CD4-positive, alpha-beta T cell treated with Interleukin-15 for 4 hours (primary cell): ENCODE measurements around the gene ACP7.

Experiments
- DNase-seq: peaks from one replicate; pipeline ENCODE4 v3.0.0-alpha.2; 2020; ENCODE audit warnings: low spot score

Gene ACP7

GRCh38 chr19:39148939-39149529, 64.9 kb downstream of the ACP7 start:
- DNase-seq: no peak

DNA sequence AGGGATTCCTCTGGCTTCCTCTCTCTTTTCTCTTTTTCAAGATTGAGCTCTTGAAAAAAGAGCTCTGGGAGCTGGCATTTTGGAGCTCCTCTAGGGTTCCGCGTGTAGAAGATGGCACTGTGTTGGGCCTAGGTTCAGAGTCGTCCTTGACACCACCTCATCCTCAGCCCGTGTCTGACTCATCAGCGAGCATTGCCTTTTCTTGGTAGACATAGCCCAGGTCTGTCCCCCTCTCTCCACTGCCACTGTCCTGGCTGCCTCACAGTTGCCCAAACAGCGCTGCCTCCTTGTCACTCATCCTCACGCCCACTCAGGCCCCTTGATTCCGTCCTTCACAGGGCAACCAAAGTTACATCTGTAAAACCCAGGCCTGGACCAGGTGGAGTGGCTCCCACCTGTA, 66.1 kb downstream of the ACP7 start:
- no peak for DNase-seq

DNA sequence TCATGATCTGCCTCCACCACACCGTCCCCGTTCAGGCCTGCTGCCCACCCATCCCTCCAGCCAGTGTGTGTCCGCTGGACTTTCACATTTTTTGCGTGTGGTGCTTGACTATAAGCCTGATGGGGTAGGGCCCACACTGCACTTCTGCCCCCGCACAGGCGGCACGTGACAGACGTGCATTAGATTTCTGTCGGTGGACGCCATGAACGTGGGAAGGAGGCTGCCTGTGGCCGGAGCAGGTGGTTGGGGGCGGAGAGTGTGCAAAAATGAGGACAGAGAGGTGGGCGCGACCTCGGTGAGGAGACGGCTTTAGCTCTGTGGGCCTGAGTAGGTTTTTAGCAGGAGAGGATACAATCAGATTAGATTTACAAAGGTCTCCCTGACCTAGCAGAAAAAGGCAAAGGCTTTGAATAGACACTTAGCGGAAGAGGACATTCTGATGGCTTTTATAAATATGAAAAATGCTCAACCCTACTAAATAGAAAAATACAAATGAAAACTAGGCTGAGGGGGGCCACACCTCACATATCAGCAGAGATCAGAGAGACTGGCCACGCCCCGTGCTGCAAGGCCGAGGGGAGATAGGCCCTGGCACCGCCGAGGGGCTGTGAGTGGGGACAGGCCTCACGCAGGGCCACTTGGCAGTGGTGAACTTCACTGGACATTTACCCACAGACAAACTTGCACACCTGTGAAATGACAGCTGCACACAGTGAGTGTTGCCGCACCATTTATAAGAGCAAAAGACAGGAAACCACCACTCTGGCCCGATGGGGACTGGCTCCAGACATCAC, 66.8 kb downstream of the ACP7 start:
- no peak for DNase-seq

DNA sequence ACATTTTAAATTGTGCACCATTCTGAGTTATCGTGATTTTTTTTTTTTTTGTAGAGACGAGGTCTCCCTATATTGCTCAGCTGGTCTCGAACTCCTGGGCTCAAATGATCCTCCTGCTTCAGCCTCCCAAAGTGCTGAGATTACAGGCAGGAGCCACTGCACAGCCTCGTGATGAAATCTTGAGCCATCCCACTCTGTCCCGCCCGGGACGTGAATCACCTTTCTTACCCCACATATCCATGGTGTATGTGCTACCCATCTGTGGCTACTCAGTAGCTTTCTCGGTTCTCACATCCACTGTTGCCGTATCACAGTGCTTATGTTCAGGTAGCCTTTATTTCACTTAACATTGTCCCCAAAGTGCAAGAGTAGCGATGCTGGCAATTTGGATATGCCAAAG, 67.9 kb downstream of the ACP7 start:
- DNase-seq: no peak

- no peak for DNase-seq
These were observed 70.0 kb downstream of the ACP7 start for GRCh38 chr19:39154100-39154628.

DNA sequence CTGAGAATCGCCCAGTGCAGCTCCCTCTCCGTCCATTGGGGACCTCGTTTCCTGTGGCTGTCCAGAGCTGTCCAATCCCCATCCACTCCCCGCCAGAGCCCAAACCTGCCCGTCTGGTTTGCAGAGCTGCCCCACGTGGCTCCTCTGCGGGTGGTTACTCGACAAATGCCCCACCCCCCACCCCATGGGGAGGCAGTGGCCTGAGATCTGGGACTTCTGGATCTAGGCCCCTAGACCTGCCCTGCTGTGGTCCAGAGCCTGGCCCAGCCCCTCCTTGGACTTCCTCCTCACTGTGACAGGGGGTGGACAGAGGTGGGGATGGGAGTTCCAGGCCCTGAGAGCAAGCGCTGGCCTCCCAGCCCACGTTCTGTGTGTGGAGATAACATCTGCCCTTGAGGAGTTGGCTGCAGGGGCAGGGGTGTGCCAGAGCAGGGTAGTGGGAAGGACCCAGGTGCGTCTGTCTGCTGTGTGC, 70.5 kb downstream of the ACP7 start:
- DNase-seq: no peak

GRCh38 chr19:39155114-39155700, 71.0 kb downstream of the ACP7 start:
- DNase-seq: no peak

DNA sequence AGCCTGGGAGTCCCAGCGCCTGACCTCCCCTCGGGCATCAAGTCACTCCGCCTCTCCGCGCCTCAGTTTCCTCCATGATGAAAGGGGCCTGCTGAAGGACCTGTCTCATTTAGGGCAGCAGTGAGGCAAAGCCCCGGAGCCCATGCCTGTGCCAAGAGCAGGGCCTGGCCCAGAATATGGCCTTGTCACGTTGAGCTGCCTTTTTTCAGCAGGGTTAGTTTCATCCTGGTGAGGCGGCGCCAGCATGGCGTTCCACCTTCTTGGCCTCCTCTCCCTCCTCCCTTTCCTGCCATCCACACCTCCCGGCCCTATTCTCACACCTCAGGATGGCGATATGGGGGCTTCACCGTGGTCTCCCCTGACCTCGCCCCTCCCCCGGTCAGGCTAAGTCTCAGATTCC, 71.6 kb downstream of the ACP7 start:
- no peak for DNase-seq

DNA sequence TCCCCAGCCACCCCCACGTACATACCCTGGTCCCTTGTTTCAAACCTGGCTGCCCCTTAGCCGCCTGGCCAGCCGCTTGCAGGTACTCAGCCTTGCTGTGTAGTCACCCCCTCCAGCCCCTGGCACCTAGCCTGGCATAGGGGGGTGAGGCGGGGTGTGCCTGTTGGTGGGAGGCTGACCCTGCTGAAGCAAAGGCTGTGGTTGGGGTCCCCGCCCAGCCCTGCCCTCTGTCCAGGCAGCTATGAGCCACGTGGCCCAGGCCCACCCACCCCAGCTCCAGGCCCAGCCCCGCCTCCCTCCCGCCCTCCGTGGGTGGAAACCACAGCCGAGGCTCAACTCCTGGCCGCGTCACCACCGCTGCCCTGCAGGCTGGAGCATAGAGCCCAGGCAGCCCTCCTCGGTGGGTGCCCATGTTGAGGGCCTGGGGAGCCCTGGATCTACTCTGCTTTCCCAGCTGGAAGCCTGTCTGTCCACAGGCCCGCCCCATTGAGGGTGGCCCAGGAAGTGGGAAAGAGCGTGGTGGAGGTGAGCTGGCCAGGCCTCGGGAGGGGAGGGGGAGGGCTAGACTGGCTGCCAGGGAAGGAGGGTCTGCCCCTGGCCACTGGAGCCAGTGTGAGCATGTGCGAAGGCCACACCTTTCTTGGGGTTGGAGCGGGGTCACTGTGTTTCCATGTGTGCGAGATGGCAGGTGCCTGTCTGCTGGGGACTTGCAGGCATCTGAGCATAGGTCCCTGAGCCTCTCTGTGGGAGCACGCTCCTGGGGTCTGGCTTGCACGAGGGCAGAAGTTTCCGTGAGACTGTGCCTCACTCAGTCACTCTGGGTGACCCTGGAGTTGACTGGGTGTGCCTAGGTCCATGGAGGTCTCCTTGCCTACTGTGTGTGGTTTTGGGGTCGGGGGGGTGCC, 72.4 kb downstream of the ACP7 start:
- no peak for DNase-seq

- no peak for DNase-seq
These were observed 73.3 kb downstream of the ACP7 start for GRCh38 chr19:39157275-39157996.

DNA sequence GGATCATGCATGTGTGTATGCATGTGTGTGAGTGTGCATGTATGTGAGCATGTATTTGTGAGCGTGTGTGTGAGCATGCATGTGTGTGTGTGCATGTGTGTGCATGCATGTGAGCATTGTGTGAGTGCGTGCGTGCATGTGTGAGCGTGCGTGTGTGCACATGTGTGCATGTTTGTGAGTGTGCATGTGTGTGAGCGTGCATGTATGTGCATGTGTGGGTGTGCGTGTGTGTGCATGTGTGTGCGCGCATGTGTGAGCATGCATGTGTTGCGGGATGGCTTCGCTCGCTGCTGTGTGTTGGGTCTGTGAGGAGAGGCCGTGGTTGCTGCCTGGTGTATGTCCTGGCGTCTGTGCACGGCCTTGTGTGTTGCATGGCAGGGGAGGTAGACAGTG, 73.8 kb downstream of the ACP7 start:
- no peak for DNase-seq

DNA sequence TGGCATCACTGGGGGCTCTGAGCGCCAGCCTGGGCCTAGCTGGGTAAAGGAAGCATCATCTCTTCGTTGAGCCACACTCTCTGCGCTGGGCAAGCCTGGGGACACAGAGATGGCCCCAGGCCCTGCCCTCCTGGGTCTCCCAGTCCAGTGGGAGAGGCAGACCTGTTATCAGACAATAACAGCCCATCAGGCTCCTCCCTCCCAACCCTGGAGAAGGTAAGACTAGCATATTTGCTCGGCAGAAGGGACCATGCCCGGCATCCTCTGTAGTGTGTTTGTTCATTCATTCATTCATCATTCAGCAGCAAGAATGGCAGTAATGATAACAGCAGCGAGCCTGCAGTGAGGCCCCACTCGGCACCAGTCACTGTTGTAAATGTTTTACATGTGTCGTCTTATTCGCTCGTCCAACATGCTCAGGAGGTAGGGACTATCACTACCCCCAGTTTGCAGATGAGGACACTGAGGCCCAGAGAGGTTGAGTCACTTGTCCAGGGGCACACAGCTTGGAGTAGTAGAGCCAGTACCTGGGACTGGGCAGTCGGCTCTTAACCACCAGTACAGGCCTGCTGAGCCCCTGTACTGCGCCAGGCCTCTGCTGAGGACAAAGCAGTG, 74.6 kb downstream of the ACP7 start:
- no peak for DNase-seq

DNA sequence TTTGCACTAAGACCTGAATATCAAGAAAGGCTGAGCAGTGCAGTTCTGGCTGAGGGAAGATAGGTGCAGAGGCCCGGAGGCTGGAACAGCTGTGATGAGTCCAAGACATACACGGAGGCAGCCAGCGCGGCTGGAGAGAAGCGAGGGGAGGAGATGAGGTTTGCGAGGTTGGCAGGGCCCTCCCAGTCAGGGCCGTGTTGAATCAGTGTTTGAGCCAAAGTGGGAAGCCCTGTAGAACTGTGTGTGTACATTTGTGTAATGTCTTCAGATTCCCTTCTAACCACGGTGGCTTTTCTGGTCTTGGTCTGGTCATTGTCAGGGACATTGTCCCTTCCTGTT, 76.3 kb downstream of the ACP7 start:
- DNase-seq: no peak
